Fibroblast of lung (primary cell): ENCODE measurements around the gene HDAC10. TPM values are rescaled to one million over a fixed set of nuclear protein-coding genes. Genes with fewer than 3 reads are reported as not detected.

Experiments
- DNase-seq, 2 donors: peaks; one replicate each; pipeline versions ENCODE4 v3.0.0 to v3.0.0-alpha.2; 2010; ENCODE audit warnings: low read depth in 2 of 2
- H2AFZ ChIP-seq: 2 replicates; pipeline ENCODE4 v1.5.1; 2012; ENCODE audit warnings: low read length, control low read depth, inconsistent platforms
- H3K27ac ChIP-seq: 2 replicates; pipeline ENCODE4 v1.5.1; 2011; ENCODE audit warnings: low read length, control low read depth; ENCODE audit not compliant: insufficient read depth
- H3K27me3 ChIP-seq: 2 replicates; pipeline ENCODE4 v1.5.1; 2011; ENCODE audit warnings: mild to moderate bottlenecking, low read length; ENCODE audit not compliant: control insufficient read depth, insufficient read depth
- H3K36me3 ChIP-seq: 2 replicates; pipeline ENCODE4 v1.5.1; 2011; ENCODE audit warnings: low read length; ENCODE audit not compliant: control insufficient read depth, insufficient read depth
- H3K4me1 ChIP-seq: 2 replicates; pipeline ENCODE4 v1.5.1; 2011; ENCODE audit warnings: low read length; ENCODE audit not compliant: control insufficient read depth, insufficient read depth; ENCODE audit errors: extremely low read depth
- H3K4me2 ChIP-seq: 2 replicates; pipeline ENCODE4 v1.5.1; 2011; ENCODE audit warnings: low read length, control low read depth; ENCODE audit not compliant: insufficient read depth; ENCODE audit errors: extremely low read depth
- H3K4me3 ChIP-seq, 4 experiments: fragments of 200-600 bp in 1 of 4; sonication (generic) in 1 of 4; replicated peaks in 1 of 4; 2 replicates each; pipeline ENCODE4 v1.5.1; 2011 to 2016; ENCODE audit warnings: low read length in 4 of 4, low read depth in 3 of 4, mild to moderate bottlenecking in 3 of 4, control low read depth in 2 of 4, inconsistent platforms in 1 of 4, mixed read lengths in 1 of 4; ENCODE audit not compliant: insufficient read depth in 1 of 4; ENCODE audit errors: control extremely low read depth in 1 of 4
- H3K79me2 ChIP-seq: 2 replicates; pipeline ENCODE4 v1.5.1; 2012; ENCODE audit warnings: mild to moderate bottlenecking, low read length, inconsistent platforms; ENCODE audit not compliant: control insufficient read depth, insufficient read depth
- H3K9ac ChIP-seq: 2 replicates; pipeline ENCODE4 v1.5.1; 2011; ENCODE audit warnings: mild to moderate bottlenecking, low read length, control low read depth; ENCODE audit not compliant: insufficient read depth
- H3K9me3 ChIP-seq: 2 replicates; pipeline ENCODE4 v1.5.1; 2012; ENCODE audit warnings: low read depth, low read length; ENCODE audit not compliant: control insufficient read depth, insufficient read depth
- H4K20me1 ChIP-seq: 2 replicates; pipeline ENCODE4 v1.5.1; 2011; ENCODE audit warnings: low read length; ENCODE audit not compliant: control insufficient read depth, insufficient read depth; ENCODE audit errors: extremely low read depth
- EZH2 ChIP-seq: IDR thresholded peaks from 2 replicates; pipeline ENCODE4 v1.5.1; 2012; ENCODE audit warnings: low read length, control low read depth, mild to moderate bottlenecking; ENCODE audit errors: missing control alignments
- polyA plus RNA-seq, 2 donors: library from polyadenylated mRNA; depleted of rRNA in 1 of 2; stranded (reverse) in 1 of 2; unstranded in 1 of 2; fragments of >200 nt; gene quantifications; 2 replicates each; pipeline ENCODE4 v1.2.1, GENCODE V29; 2011 to 2012; ENCODE audit warnings: missing spikeins in 1 of 2
- total RNA-seq: library from RNA; depleted of rRNA; stranded (reverse); fragments of >200 nt; gene quantifications from 2 replicates; pipeline ENCODE4 v1.2.1, GENCODE V29; 2014
- TF ChIP-seq, protein P1 (sequence below), 2 donors: IDR thresholded peaks in 1 of 2; conservative IDR thresholded peaks in 1 of 2; 1 replicate in 1 of 2; 2 replicates in 1 of 2; pipeline ENCODE4 v1.5.1; 2011 to 2012; ENCODE audit warnings: low read length in 2 of 2, control low read depth in 1 of 2, inconsistent platforms in 1 of 2, low read depth in 1 of 2, mild to moderate bottlenecking in 1 of 2

Gene HDAC10
- total and polyA plus RNA-seq, 2 donors (not counting 1 experiment from before 2014, with no cell fraction given), result 5.1 to 27.6 TPM

DNA sequence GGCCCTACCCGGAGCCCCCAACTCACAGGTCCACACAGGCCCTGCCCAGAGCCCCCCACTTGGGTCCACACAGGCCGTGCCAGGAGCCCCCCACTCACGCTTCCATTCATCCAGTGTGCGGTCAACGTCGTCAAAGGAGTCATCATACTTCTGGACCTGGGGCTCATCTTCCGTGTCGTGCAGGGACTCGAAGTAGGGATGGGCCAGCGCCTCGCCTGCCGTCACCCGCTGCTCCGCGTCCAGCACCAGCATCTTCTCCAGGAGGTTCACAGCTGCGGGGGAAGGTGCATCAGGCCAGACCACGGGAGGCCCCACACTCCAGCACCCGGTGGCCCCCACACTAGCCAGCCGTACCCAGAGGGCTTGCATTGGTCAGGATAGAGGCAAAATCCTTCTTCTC, 4.0 kb upstream of the HDAC10 start:
- Histone ChIP-seq H3K79me2 (peaks cover 5% of the 10 kb centered on the region), H3K27ac (no peak overlapping the region), H3K4me1 (peaks cover 3% of the 10 kb centered on the region), H3K9me3 (no peaks in the 10 kb centered on the region), H3K4me2 (no peak overlapping the region), H3K4me3 (no peak overlapping the region), H3K9ac (no peak overlapping the region), H4K20me1 (no peaks in the 10 kb centered on the region), H2AFZ (no peak overlapping the region), H3K36me3 (peaks cover 20% of the 10 kb centered on the region), H3K27me3 (no peaks in the 10 kb centered on the region)
- TF ChIP-seq EZH2, result no peak
- TF ChIP-seq, protein P1, sequence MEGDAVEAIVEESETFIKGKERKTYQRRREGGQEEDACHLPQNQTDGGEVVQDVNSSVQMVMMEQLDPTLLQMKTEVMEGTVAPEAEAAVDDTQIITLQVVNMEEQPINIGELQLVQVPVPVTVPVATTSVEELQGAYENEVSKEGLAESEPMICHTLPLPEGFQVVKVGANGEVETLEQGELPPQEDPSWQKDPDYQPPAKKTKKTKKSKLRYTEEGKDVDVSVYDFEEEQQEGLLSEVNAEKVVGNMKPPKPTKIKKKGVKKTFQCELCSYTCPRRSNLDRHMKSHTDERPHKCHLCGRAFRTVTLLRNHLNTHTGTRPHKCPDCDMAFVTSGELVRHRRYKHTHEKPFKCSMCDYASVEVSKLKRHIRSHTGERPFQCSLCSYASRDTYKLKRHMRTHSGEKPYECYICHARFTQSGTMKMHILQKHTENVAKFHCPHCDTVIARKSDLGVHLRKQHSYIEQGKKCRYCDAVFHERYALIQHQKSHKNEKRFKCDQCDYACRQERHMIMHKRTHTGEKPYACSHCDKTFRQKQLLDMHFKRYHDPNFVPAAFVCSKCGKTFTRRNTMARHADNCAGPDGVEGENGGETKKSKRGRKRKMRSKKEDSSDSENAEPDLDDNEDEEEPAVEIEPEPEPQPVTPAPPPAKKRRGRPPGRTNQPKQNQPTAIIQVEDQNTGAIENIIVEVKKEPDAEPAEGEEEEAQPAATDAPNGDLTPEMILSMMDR (conservative IDR thresholded peaks at IDR 0.05 in 1 of 2, IDR thresholded peaks at IDR 0.05 in 1 of 2; ENCODE audit: low read depth in 1 of 2, low read length in 2 of 2), result no peak
- no peak for DNase-seq

DNA sequence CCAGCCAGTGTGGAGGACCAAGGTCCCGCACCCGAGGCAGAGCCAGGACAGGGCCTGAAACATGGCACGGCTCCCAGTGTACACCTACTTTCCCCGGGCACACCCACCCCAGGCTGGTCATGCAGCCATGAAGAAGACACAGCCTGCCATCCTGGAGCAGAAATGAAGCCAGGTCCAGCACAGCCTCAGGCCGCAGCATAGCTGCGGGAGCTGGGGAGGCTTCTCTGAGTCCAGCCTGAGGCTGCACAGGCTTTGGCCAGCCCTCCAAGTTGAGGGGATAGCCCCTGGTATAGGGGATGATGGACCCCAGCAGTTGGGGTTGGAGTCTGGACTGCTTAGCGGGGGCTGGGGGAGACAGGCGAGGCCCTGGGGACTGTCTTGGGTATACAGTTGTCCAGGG, 2.9 kb upstream of the HDAC10 start:
- Histone ChIP-seq H4K20me1 (no peaks in the 10 kb centered on the region), H3K27ac (no peak overlapping the region), H3K9ac (no peak overlapping the region), H2AFZ (no peak overlapping the region), H3K9me3 (no peaks in the 10 kb centered on the region), H3K4me2 (no peak overlapping the region), H3K36me3 (peaks cover 23% of the 10 kb centered on the region), H3K4me3 (no peak overlapping the region), H3K27me3 (no peaks in the 10 kb centered on the region), H3K4me1 (peaks cover 7% of the 10 kb centered on the region), H3K79me2 (peaks cover 8% of the 10 kb centered on the region)
- TF ChIP-seq, protein P1 (conservative IDR thresholded peaks at IDR 0.05 in 1 of 2, IDR thresholded peaks at IDR 0.05 in 1 of 2; ENCODE audit: low read depth in 1 of 2, low read length in 2 of 2), result no peak
- TF ChIP-seq EZH2, result no peak
- no peak for DNase-seq

DNA sequence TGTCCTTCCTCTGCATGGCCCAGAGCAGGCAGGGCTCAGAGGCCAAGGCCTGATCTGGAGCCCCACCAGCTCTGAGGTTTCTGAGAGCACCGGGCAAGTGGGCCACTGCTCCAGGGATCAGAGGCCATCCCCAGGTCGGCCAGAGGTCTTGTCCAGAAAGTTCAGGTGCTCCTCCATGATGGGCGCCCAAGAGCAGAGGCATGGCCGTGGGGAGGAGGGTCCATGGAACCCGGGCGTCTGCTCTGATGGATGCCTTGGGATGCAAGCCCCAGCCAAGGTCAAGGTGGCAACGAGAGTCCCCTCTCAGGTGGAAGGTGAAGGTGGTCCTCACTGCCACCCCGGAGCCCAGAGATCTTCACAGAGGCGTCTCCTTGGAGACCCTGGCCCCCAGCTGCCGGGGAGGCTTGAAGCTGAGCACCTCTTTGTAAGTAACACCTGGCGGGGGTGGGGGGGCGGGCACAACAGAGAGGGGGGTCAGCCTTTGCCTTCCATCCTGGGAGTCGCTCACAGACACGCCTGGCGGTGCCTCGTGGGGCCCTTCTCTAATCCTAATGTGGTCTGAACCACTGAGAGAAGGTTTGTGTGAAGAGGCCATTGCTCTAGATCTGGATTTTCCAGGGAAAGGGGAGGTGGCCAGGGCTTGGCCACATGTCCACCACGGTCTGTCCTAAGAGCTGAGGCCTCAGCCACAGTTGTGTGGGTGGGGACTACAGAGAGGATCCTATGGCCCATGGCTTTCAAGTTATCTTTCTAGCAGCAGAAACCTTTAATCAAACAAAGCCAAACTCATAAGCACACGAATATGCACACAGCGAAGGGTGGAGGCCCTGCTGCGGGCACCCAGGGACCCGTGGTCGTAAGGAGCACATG, 2.2 kb upstream of the HDAC10 start:
- Histone ChIP-seq H3K4me2 (no peak overlapping the region), H3K79me2 (peaks cover 11% of the 10 kb centered on the region), H3K4me3 (no peak overlapping the region), H2AFZ (no peak overlapping the region), H3K27ac (no peak overlapping the region), H3K27me3 (no peaks in the 10 kb centered on the region), H3K9me3 (no peaks in the 10 kb centered on the region), H3K4me1 (peaks cover 7% of the 10 kb centered on the region), H3K36me3 (peaks cover 28% of the 10 kb centered on the region), H4K20me1 (no peaks in the 10 kb centered on the region), H3K9ac (no peak overlapping the region)
- DNase-seq, result no peak
- no peak for TF ChIP-seq EZH2
- TF ChIP-seq, protein P1 (conservative IDR thresholded peaks at IDR 0.05 in 1 of 2, IDR thresholded peaks at IDR 0.05 in 1 of 2; ENCODE audit: low read depth in 1 of 2, low read length in 2 of 2), result no peak
